ENCODE data around the gene PLIN3. TPM values are rescaled to one million over a fixed set of nuclear protein-coding genes. Genes with fewer than 3 reads are reported as not detected.
A peak's percentile ranks its signal among the peaks of the same experiment; 100 is the strongest.

The PLIN3 gene
- total and polyA plus RNA-seq, 4 donors: 18.0 to 105 (median 50.5) TPM

DNA sequence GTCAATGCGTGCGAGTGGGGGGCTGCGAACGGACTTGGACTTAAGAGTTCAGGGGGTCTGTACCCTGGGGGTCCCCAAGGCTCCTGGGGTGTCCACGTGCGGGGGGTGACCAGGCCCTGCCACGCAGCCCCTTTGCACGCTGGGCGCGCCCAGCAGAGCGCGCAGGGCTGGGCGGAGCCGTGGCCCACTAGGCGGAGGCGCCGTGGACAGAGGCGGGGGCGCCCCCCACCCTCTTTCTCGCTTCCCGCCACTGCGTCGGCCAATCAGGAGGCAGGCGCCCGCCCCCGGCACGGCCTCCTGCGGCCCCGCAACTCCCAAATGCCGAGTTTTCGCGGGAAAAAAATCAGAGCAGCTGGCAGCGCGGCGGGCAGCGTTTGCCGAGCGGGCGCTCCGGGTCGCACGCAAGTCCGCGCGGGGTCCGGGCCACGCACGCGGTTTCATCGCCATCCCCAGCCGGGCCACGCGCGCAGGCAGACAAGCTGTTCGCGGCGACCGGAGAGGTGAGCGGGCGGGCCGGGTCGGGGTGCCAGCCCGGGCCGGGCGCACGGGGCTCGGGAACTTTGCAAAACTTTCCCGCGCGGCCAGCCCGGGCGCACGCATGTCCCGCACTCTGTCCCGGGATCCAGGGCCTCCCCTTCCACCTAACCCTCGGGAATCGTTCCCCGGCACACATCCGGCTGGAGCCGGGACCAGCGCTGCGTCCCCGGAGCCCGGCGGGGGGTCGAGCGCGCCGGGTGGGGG lies 41.9 kb upstream of the PLIN3 start, which contains the start of gene UHRF1:
UHRF1 (plus strand) TSS at position 346 of the 741 bp plus-strand sequence. CDS start 1,385 bp downstream, outside the sequence.
- Histone ChIP-seq H3K4me1 (ENCODE audit: control insufficient read depth in 5 of 5, insufficient read depth in 5 of 5, low read length in 5 of 5) (peaks cover 0 to 20% (median 14%) of the 10 kb centered on the region in 5 donors), H3K9ac (ENCODE audit: insufficient read depth in 1 of 2, low read length in 2 of 2) (peak within 1 kb of the TSS in 1 of 2 donors; percentile 42), H3K4me3 (peak within 1 kb of the TSS; percentile 72), H3K27ac (ENCODE audit: low read depth in 1 of 2, low read length in 1 of 2) (no peak within 1 kb of the TSS), H3K9me3 (ENCODE audit: control insufficient read depth in 4 of 4, insufficient read depth in 3 of 4, low read length in 3 of 4) (no peaks in the 10 kb centered on the region), H3K27me3 (ENCODE audit: control insufficient read depth in 3 of 3, insufficient read depth in 3 of 3, low read length in 2 of 3) (no peaks in the 10 kb centered on the region), H3K36me3 (ENCODE audit: control insufficient read depth in 4 of 4, insufficient read depth in 4 of 4, low read length in 4 of 4) (no peaks in the 10 kb centered on the region)
- no peak for ATAC-seq (ENCODE audit: insufficient read depth, low FRiP score)
- 2 to 5% methylated on average over 63 to 89 of the region's 89 CpGs for WGBS, 2 donors
- DNase-seq: peak; percentile 69 to 77 (median 69)
- no peak for TF ChIP-seq CTCF (IDR thresholded peaks at IDR 0.05; ENCODE audit: control extremely low read depth, extremely low read depth)

- ATAC-seq (ENCODE audit: insufficient read depth, low FRiP score): no peak
- no peaks in the 10 kb centered on the region for H3K27me3 ChIP-seq (ENCODE audit: control insufficient read depth in 3 of 3, insufficient read depth in 3 of 3, low read length in 2 of 3)
- peak in 1 of 3 donors; percentile 9 for DNase-seq
- H3K4me1 ChIP-seq (ENCODE audit: control insufficient read depth in 5 of 5, insufficient read depth in 5 of 5, low read length in 5 of 5): peaks cover 0 to 20% (median 14%) of the 10 kb centered on the region in 5 donors
- no peak overlapping the region for H3K9ac ChIP-seq (ENCODE audit: insufficient read depth in 1 of 2, low read length in 2 of 2)
- H3K27ac ChIP-seq (ENCODE audit: low read depth in 1 of 2, low read length in 1 of 2): no peak overlapping the region
- no peaks in the 10 kb centered on the region for H3K9me3 ChIP-seq (ENCODE audit: control insufficient read depth in 4 of 4, insufficient read depth in 3 of 4, low read length in 3 of 4)
- H3K4me3 ChIP-seq: no peak overlapping the region
- no peaks in the 10 kb centered on the region for H3K36me3 ChIP-seq (ENCODE audit: control insufficient read depth in 4 of 4, insufficient read depth in 4 of 4, low read length in 4 of 4)
- no peak for TF ChIP-seq CTCF (IDR thresholded peaks at IDR 0.05; ENCODE audit: control extremely low read depth, extremely low read depth)
- WGBS, 2 donors: 73 to 86% methylated on average over 14 to 15 of the region's 15 CpGs
Measured at GRCh38 chr19:4908781-4909155, 41.3 kb upstream of the PLIN3 start.

DNA sequence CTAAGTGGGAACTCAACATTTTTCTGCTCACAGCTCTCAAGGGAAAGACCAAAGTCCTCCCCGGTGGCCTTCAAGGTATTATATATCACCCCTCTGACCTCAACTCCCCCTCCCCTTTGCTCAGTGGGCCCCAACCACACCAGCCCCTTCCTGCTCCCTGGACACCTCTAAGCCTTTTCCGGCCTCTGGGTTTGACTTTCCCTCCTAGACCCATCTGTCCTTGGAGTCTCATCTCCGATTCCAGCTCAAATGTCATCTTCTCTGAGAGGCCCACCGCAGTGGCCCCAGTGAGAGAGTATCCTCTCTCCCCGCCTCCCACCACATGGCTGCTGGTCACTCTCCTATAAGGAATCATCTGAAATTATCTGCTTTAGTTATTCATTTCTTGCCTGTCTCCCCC lies 40.9 kb upstream of the PLIN3 start:
- no peaks in the 10 kb centered on the region for H3K9me3 ChIP-seq (ENCODE audit: control insufficient read depth in 4 of 4, insufficient read depth in 3 of 4, low read length in 3 of 4)
- no peak overlapping the region for H3K27ac ChIP-seq (ENCODE audit: low read depth in 1 of 2, low read length in 1 of 2)
- H3K4me3 ChIP-seq: no peak overlapping the region
- no peak for ATAC-seq (ENCODE audit: insufficient read depth, low FRiP score)
- H3K27me3 ChIP-seq (ENCODE audit: control insufficient read depth in 3 of 3, insufficient read depth in 3 of 3, low read length in 2 of 3): no peaks in the 10 kb centered on the region
- H3K4me1 ChIP-seq (ENCODE audit: control insufficient read depth in 5 of 5, insufficient read depth in 5 of 5, low read length in 5 of 5): peaks cover 0 to 20% (median 14%) of the 10 kb centered on the region in 5 donors
- no peak overlapping the region for H3K9ac ChIP-seq (ENCODE audit: insufficient read depth in 1 of 2, low read length in 2 of 2)
- no peak for TF ChIP-seq CTCF (IDR thresholded peaks at IDR 0.05; ENCODE audit: control extremely low read depth, extremely low read depth)
- no peak for DNase-seq
- no peaks in the 10 kb centered on the region for H3K36me3 ChIP-seq (ENCODE audit: control insufficient read depth in 4 of 4, insufficient read depth in 4 of 4, low read length in 4 of 4)
- WGBS, 2 donors: 86 to 89% methylated on average over 5 of the region's 5 CpGs

Data from lung (tissue), 12 donors.